Ishikawa (cell line): ENCODE results near the gene TSC22D3.

Source experiments
- CEBPB ChIP-seq: IDR thresholded peaks from 2 replicates; pipeline ENCODE4 v1.6.1; 2012
- CREB1 ChIP-seq: IDR thresholded peaks from 2 replicates; pipeline ENCODE4 v1.6.1; 2012; ENCODE audit warnings: low read depth
- EGR1 ChIP-seq: IDR thresholded peaks from 2 replicates; pipeline ENCODE4 v1.6.1; 2012
- EP300 ChIP-seq: IDR thresholded peaks from 2 replicates; pipeline ENCODE4 v1.6.1; 2012; ENCODE audit warnings: borderline replicate concordance
- FOXM1 ChIP-seq: IDR thresholded peaks from 2 replicates; pipeline ENCODE4 v1.6.1; 2012; ENCODE audit warnings: low read depth, borderline replicate concordance
- MAX ChIP-seq: IDR thresholded peaks from 2 replicates; pipeline ENCODE4 v1.6.1; 2012
- NFIC ChIP-seq: IDR thresholded peaks from 2 replicates; pipeline ENCODE4 v1.6.1; 2012
- RAD21 ChIP-seq: IDR thresholded peaks from 2 replicates; pipeline ENCODE4 v1.6.1; 2012; ENCODE audit warnings: low read depth
- REST ChIP-seq: IDR thresholded peaks from 2 replicates; pipeline ENCODE4 v1.6.1; 2012; ENCODE audit warnings: low read depth, mild to moderate bottlenecking
- TAF1 ChIP-seq: IDR thresholded peaks from 2 replicates; pipeline ENCODE4 v1.6.1; 2012; ENCODE audit warnings: low read depth, mild to moderate bottlenecking
- TCF12 ChIP-seq: IDR thresholded peaks from 2 replicates; pipeline ENCODE4 v1.6.1; 2012; ENCODE audit warnings: low read depth
- TEAD4 ChIP-seq: IDR thresholded peaks from 2 replicates; pipeline ENCODE4 v1.6.1; 2012
- USF1 ChIP-seq: IDR thresholded peaks from 2 replicates; pipeline ENCODE4 v1.6.1; 2012
- YY1 ChIP-seq: IDR thresholded peaks from 2 replicates; pipeline ENCODE4 v1.6.1; 2012; ENCODE audit warnings: low read depth
- ZBTB7A ChIP-seq: IDR thresholded peaks from 2 replicates; pipeline ENCODE4 v1.6.1; 2012; ENCODE audit warnings: low read depth

TSC22D3 gene

DNA sequence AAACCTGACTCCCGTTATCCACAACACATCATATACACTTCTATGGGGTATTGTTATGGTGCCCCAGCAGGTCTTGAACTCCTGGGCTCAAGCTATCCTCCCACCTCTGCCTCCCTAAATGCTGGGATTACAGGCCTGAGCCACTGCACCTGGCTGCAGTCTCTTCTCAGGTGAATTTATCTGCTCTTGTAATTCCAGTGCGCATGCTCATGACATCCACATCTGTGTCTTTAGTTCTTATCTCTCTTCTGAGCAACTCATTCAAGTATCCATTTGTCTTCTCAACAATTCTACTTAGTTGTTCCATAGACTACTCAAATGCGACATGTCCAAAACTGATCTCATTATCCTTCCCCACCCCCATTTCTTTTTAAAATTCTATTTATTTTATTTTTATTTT is 29.6 kb upstream of the TSC22D3 start:
- TF ChIP-seq MAX (no peak), CEBPB (no peak), TEAD4 (no peak), EGR1 (no peak), TCF12 (no peak), TAF1 (no peak), YY1 (no peak)

- no peak for TF ChIP-seq EP300
- TF ChIP-seq REST, result no peak
These were observed 28.8 kb upstream of the TSC22D3 start for GRCh38 chrX:107804427-107804826.

DNA sequence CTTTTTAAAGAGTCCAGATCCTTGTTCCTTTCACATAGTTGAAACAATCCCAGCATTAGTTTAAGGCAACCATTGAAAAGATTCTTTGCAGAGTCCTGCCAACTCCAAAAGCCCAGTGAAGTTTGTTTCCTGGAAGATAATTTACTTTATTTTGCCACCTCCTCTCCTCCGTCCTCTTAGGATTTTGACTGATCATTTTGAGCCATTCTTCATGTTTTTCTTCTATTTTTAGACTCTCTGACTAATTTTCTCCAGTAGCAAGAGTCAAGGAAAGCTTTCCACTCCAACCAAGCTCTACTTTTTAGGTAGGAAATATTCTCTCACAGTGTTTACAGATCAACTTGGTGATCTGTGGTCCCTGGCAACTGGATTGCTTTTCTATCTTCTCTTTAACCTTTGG is 12.2 kb upstream of the TSC22D3 start:
- TF ChIP-seq USF1, result no peak
- TF ChIP-seq MAX, result no peak
- TF ChIP-seq EGR1, result no peak
- no peak for TF ChIP-seq NFIC
- no peak for TF ChIP-seq RAD21

- TF ChIP-seq ZBTB7A, result no peak
- no peak for TF ChIP-seq TAF1
- no peak for TF ChIP-seq CEBPB
- TF ChIP-seq EP300, result no peak
- TF ChIP-seq USF1, result no peak
- no peak for TF ChIP-seq CREB1
- TF ChIP-seq REST, result no peak
- TF ChIP-seq FOXM1, result no peak
- no peak for TF ChIP-seq MAX
- no peak for TF ChIP-seq YY1
- no peak for TF ChIP-seq RAD21
- no peak for TF ChIP-seq TCF12
- no peak for TF ChIP-seq TEAD4
- TF ChIP-seq EGR1, result no peak
These were observed 4.9 kb upstream of the TSC22D3 start for GRCh38 chrX:107780525-107780924.

DNA sequence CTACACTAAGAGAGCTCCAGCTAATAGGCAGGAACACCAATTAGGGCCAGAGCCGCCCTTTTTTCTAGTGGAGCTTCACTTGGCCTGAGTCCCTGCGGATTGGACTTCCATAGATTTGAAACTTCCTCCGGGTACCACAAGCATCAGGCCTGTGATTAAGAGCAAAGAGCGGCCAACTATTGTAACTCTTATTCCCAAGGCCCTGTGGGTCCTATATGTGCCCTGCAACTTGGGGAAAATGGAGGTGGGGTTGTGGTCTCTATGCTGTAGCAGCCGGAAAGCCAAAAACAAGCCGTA is 1.9 kb upstream of the TSC22D3 start, which contains the start of gene NCBP2L:
NCBP2L (plus strand) TSS at position 198 of the 297 bp plus-strand sequence. CDS start 16,488 bp downstream, outside the sequence.
- TF ChIP-seq TAF1, result no peak
- TF ChIP-seq ZBTB7A, result no peak
- TF ChIP-seq FOXM1, result no peak
- TF ChIP-seq REST, result no peak
- no peak for TF ChIP-seq CEBPB
- no peak for TF ChIP-seq YY1
- no peak for TF ChIP-seq EGR1
- TF ChIP-seq TCF12, result no peak
- TF ChIP-seq CREB1, result no peak
- no peak for TF ChIP-seq TEAD4
- no peak for TF ChIP-seq RAD21
- TF ChIP-seq NFIC, result no peak
- no peak for TF ChIP-seq EP300
- TF ChIP-seq MAX, result no peak
- no peak for TF ChIP-seq USF1
